Measurements from ENCODE around the gene SP3. TPM values are rescaled to one million over a fixed set of nuclear protein-coding genes. Genes with fewer than 3 reads are reported as not detected.

SP3 gene
- total RNA-seq, result 37.6 and 49.8 TPM in 2 replicates

GRCh38 chr2:173965372-173966025, at the start of gene SP3:
SP3 (minus strand) TSS chr2:173965373; CDS start chr2:173965171, 202 bp downstream.

Data from mammary microvascular endothelial cell (primary cell).